Nephron (organoid): ENCODE data around the gene FCGBP.
"Not testable (repeated sequence)": the region's sequence is repeated elsewhere in the genome, so short reads cannot be mapped to it uniquely, and the experiment has no call there.

Experiments
- H3K27ac Mint-ChIP-seq, 3 experiments: 2 replicates each; pipeline ENCODE4 v1.8.0; 2020; ENCODE audit warnings: mixed read lengths in 3 of 3, mild to moderate bottlenecking in 2 of 3, moderate library complexity in 1 of 3
- H3K27me3 Mint-ChIP-seq: 2 replicates; pipeline ENCODE4 v1.8.0; 2021; ENCODE audit warnings: low read depth, mild to moderate bottlenecking, moderate library complexity, mixed read lengths
- H3K36me3 Mint-ChIP-seq: 2 replicates; pipeline ENCODE4 v1.8.0; 2020; ENCODE audit warnings: low read depth, mixed read lengths
- H3K4me1 Mint-ChIP-seq: 2 replicates; pipeline ENCODE4 v1.8.0; 2020; ENCODE audit warnings: mixed read lengths
- H3K4me3 Mint-ChIP-seq, 3 experiments: 2 replicates each; pipeline ENCODE4 v1.8.0; 2020; ENCODE audit warnings: mild to moderate bottlenecking in 3 of 3, mixed read lengths in 3 of 3, moderate library complexity in 2 of 3
- H3K9me3 Mint-ChIP-seq: 2 replicates; pipeline ENCODE4 v1.8.0; 2020; ENCODE audit warnings: mixed read lengths
- CTCF ChIP-seq, 3 experiments: fragments of 200-600 bp; sonication (generic); IDR thresholded peaks; one replicate each; pipeline ENCODE4 v1.5.0; 2021; ENCODE audit warnings: antibody characterized with exemption in 3 of 3; ENCODE audit not compliant: unreplicated experiment in 3 of 3

FCGBP gene

GRCh38 chr19:39967561-39967960 lies 33.1 kb upstream of the FCGBP start:
- Mint-ChIP-seq H3K27ac (no peak overlapping the region), H3K27me3 (no peaks in the 10 kb centered on the region), H3K9me3 (no peaks in the 10 kb centered on the region), H3K4me1 (peaks cover 28% of the 10 kb centered on the region), H3K36me3 (peaks cover 10% of the 10 kb centered on the region), H3K4me3 (no peak overlapping the region)
- TF ChIP-seq CTCF (IDR thresholded peaks at IDR 0.05; ENCODE audit: unreplicated experiment in 3 of 3) = no peak

GRCh38 chr19:39966617-39967016 lies 32.2 kb upstream of the FCGBP start:
- peaks cover 24% of the 10 kb centered on the region for H3K4me1 Mint-ChIP-seq
- no peak overlapping the region for H3K4me3 Mint-ChIP-seq
- H3K36me3 Mint-ChIP-seq = peaks cover 8% of the 10 kb centered on the region
- H3K27me3 Mint-ChIP-seq = no peaks in the 10 kb centered on the region
- H3K9me3 Mint-ChIP-seq = no peaks in the 10 kb centered on the region
- H3K27ac Mint-ChIP-seq = no peak overlapping the region
- TF ChIP-seq CTCF (IDR thresholded peaks at IDR 0.05; ENCODE audit: unreplicated experiment in 3 of 3) = no peak

GRCh38 chr19:39963898-39964297 lies 29.5 kb upstream of the FCGBP start:
- Mint-ChIP-seq H3K4me3 (no peak overlapping the region), H3K9me3 (no peaks in the 10 kb centered on the region), H3K27ac (no peak overlapping the region), H3K27me3 (no peaks in the 10 kb centered on the region), H3K36me3 (no peaks in the 10 kb centered on the region), H3K4me1 (peaks cover under 1% of the 10 kb centered on the region)
- no peak for TF ChIP-seq CTCF (IDR thresholded peaks at IDR 0.05; ENCODE audit: unreplicated experiment in 3 of 3)

GRCh38 chr19:39959407-39959806 lies 25.0 kb upstream of the FCGBP start:
- H3K27me3 Mint-ChIP-seq, H3K27ac Mint-ChIP-seq, H3K9me3 Mint-ChIP-seq, H3K36me3 Mint-ChIP-seq, H3K4me1 Mint-ChIP-seq, H3K4me3 Mint-ChIP-seq: not testable (repeated sequence)

GRCh38 chr19:39958942-39959341 lies 24.5 kb upstream of the FCGBP start:
- not testable (repeated sequence) for H3K4me1 Mint-ChIP-seq, H3K9me3 Mint-ChIP-seq, H3K27me3 Mint-ChIP-seq, H3K27ac Mint-ChIP-seq, H3K4me3 Mint-ChIP-seq, H3K36me3 Mint-ChIP-seq

GRCh38 chr19:39957886-39958285 lies 23.5 kb upstream of the FCGBP start:
- not testable (repeated sequence) for H3K4me3 Mint-ChIP-seq, H3K27ac Mint-ChIP-seq, H3K27me3 Mint-ChIP-seq, H3K9me3 Mint-ChIP-seq, H3K36me3 Mint-ChIP-seq, H3K4me1 Mint-ChIP-seq

- H3K9me3 Mint-ChIP-seq = no peaks in the 10 kb centered on the region
- H3K4me1 Mint-ChIP-seq = no peaks in the 10 kb centered on the region
- no peak overlapping the region for H3K27ac Mint-ChIP-seq
- H3K27me3 Mint-ChIP-seq = no peaks in the 10 kb centered on the region
- H3K36me3 Mint-ChIP-seq = no peaks in the 10 kb centered on the region
- no peak overlapping the region for H3K4me3 Mint-ChIP-seq
- no peak for TF ChIP-seq CTCF (IDR thresholded peaks at IDR 0.05; ENCODE audit: unreplicated experiment in 3 of 3)
Observed at GRCh38 chr19:39953915-39954314, 19.5 kb upstream of the FCGBP start.

- H3K4me1 Mint-ChIP-seq = no peaks in the 10 kb centered on the region
- H3K4me3 Mint-ChIP-seq = no peak overlapping the region
- no peak for TF ChIP-seq CTCF (IDR thresholded peaks at IDR 0.05; ENCODE audit: unreplicated experiment in 3 of 3)
- peaks cover 4% of the 10 kb centered on the region for H3K27me3 Mint-ChIP-seq
- H3K27ac Mint-ChIP-seq = no peak overlapping the region
- no peaks in the 10 kb centered on the region for H3K36me3 Mint-ChIP-seq
- no peaks in the 10 kb centered on the region for H3K9me3 Mint-ChIP-seq
Observed at GRCh38 chr19:39951686-39952085, 17.3 kb upstream of the FCGBP start.
